Upper lobe of right lung (tissue), 1 donor: ENCODE measurements around the gene PDE11A. TPM values are rescaled to one million over a fixed set of nuclear protein-coding genes. Genes with fewer than 3 reads are reported as not detected.

Experiments used
- ATAC-seq: fragments of 200-7000 bp; cut with Tn5 transposase; one replicate; pipeline ENCODE4 v1.9.1; 2020; ENCODE audit warnings: mild to moderate bottlenecking, moderate library complexity
- DNase-seq: peaks from one replicate; pipeline ENCODE4 v3.0.0-alpha.2; 2020
- H3K27ac ChIP-seq: fragments of 200-600 bp; one replicate; pipeline ENCODE4 v1.8.0; 2022
- H3K27me3 ChIP-seq: fragments of 200-600 bp; one replicate; pipeline ENCODE4 v1.8.0; 2022; ENCODE audit warnings: mild to moderate bottlenecking
- H3K36me3 ChIP-seq: fragments of 200-600 bp; one replicate; pipeline ENCODE4 v1.8.0; 2022
- H3K4me1 ChIP-seq: fragments of 200-600 bp; one replicate; pipeline ENCODE4 v1.8.0; 2022
- H3K4me3 ChIP-seq: fragments of 200-600 bp; one replicate; pipeline ENCODE4 v1.8.0; 2022; ENCODE audit warnings: mild to moderate bottlenecking
- H3K9me3 ChIP-seq: fragments of 200-600 bp; one replicate; pipeline ENCODE4 v1.8.0; 2022
- CTCF ChIP-seq: fragments of 200-600 bp; IDR thresholded peaks from one replicate; pipeline ENCODE4 v1.8.0; 2022; ENCODE audit warnings: antibody characterized with exemption
- intact Hi-C: fragments of 100-400 bp; cut with DNase I; formaldehyde crosslinking; loops from one replicate; pipeline ENCODE4 v1.11.0; 2022
- total RNA-seq: library from RNA; stranded (reverse); fragmentation: NEBNext Ultra II Directional; extraction: Animal tissue kit (Norgen Biotek cat#: 25700); gene quantifications from one replicate; pipeline ENCODE4 v1.2.1, GENCODE V29; 2021
- donor health status: DM: no; HTN: yes; CAD: no; lungs with severe emphysema.

The PDE11A gene
- total RNA-seq, 1 donor from 2014 or later: not detected

GRCh38 chr2:177733322-177733855 is 339.2 kb downstream of the PDE11A start:
- Histone ChIP-seq H3K27me3 (no peaks in the 10 kb centered on the region), H3K4me1 (no peaks in the 10 kb centered on the region), H3K36me3 (no peaks in the 10 kb centered on the region), H3K9me3 (no peaks in the 10 kb centered on the region), H3K27ac (no peak overlapping the region), H3K4me3 (no peak overlapping the region)
- DNase-seq: no peak
- intact Hi-C loops: no loop called here
- no peak for TF ChIP-seq CTCF
- ATAC-seq: no peak

GRCh38 chr2:177731384-177731783 is 341.2 kb downstream of the PDE11A start:
- no peak for DNase-seq
- no peaks in the 10 kb centered on the region for H3K36me3 ChIP-seq
- intact Hi-C loops: no loop called here
- H3K27ac ChIP-seq: no peak overlapping the region
- TF ChIP-seq CTCF: no peak
- H3K4me1 ChIP-seq: no peaks in the 10 kb centered on the region
- no peaks in the 10 kb centered on the region for H3K27me3 ChIP-seq
- H3K4me3 ChIP-seq: no peak overlapping the region
- ATAC-seq: no peak
- H3K9me3 ChIP-seq: no peaks in the 10 kb centered on the region

DNA sequence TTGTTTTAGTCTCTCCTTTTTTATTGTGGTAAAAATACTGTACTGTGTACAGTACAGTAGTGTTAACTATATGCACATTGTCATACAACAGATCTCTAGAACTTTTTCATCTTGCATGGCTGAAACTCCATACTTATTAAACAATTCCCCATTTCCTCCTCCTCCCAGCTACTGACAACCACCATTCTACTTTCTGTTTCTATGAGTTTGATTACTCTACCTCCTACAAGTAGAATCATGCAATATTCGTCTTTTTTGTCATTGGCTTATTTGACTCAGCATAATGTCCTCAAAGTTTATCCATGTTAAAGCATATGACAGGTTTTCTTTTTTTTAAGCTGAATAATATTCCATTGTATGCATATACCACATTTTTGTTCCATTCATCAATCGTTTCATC is 341.8 kb downstream of the PDE11A start:
- Histone ChIP-seq H3K4me1 (no peaks in the 10 kb centered on the region), H3K9me3 (no peaks in the 10 kb centered on the region), H3K36me3 (no peaks in the 10 kb centered on the region), H3K27ac (no peak overlapping the region), H3K27me3 (no peaks in the 10 kb centered on the region), H3K4me3 (no peak overlapping the region)
- intact Hi-C loops: no loop called here
- DNase-seq (no peak), ATAC-seq (no peak)
- no peak for TF ChIP-seq CTCF

DNA sequence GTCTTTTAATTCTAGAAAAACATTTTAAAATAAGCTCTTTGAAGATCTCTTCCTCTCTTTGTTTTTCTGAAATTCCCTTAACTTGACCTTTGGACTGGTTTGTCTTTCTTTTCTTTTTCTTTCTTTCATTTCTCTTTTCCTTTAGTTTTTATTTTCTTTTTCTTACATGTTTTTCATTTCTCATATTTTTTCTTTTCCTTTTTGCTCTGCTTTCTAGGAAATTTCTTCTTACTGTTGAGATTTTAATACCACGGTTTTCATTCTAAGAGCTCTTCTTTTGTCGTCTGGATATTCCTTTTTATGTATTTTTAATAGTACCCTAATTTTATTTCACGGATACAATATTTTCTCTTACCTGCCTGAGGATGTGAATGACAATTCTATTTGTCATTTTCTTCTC is 342.2 kb downstream of the PDE11A start:
- Histone ChIP-seq H3K27ac (no peak overlapping the region), H3K4me1 (no peaks in the 10 kb centered on the region), H3K4me3 (no peak overlapping the region), H3K27me3 (no peaks in the 10 kb centered on the region), H3K9me3 (no peaks in the 10 kb centered on the region), H3K36me3 (no peaks in the 10 kb centered on the region)
- DNase-seq: no peak
- intact Hi-C loops: no loop called here
- ATAC-seq: no peak
- no peak for TF ChIP-seq CTCF

- no peak for TF ChIP-seq CTCF
- Histone ChIP-seq H3K9me3 (no peaks in the 10 kb centered on the region), H3K27ac (no peak overlapping the region), H3K4me3 (no peak overlapping the region), H3K4me1 (no peaks in the 10 kb centered on the region), H3K27me3 (no peaks in the 10 kb centered on the region), H3K36me3 (no peaks in the 10 kb centered on the region)
- ATAC-seq: no peak
- intact Hi-C loops: no loop called here
- DNase-seq: no peak
Observed at GRCh38 chr2:177728920-177729319, 343.7 kb downstream of the PDE11A start.

DNA sequence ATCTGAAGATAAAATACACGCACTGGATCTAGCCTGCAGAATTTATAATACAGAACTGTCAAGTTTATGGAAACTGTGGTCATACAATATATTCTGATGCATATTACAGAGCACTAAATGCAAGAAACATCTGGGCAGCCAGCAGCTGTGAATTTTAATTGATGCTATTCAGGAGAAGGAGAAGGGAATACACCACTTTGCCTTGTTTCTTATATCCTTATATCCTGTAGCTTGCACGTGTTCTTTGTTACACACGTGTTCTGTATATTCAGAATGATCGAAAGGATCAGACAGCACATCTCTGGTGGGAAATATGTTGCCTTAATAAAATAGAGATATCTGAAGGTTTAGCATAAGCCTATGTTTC is 344.2 kb downstream of the PDE11A start:
- intact Hi-C loops: no loop called here
- Histone ChIP-seq H3K4me1 (no peaks in the 10 kb centered on the region), H3K4me3 (no peak overlapping the region), H3K27me3 (no peaks in the 10 kb centered on the region), H3K9me3 (no peaks in the 10 kb centered on the region), H3K36me3 (no peaks in the 10 kb centered on the region), H3K27ac (no peak overlapping the region)
- TF ChIP-seq CTCF: no peak
- ATAC-seq: no peak
- DNase-seq: no peak
